Keratinocyte (primary cell): ENCODE data around the gene PEPD. TPM values are rescaled to one million over a fixed set of nuclear protein-coding genes. Genes with fewer than 3 reads are reported as not detected.

Experiments
- DNase-seq: peaks from one replicate; pipeline ENCODE4 v3.0.0-alpha.2; 2011; ENCODE audit warnings: low read depth, missing footprints, low spot score
- FAIRE-seq: peaks from 2 replicates; lab custom pipeline; 2011; peaks lifted over from hg19 to GRCh38; lab: Jason Lieb, UNC
- H2AFZ ChIP-seq: 2 replicates; pipeline ENCODE4 v1.6.0; 2012; ENCODE audit warnings: low read length, control low read depth, inconsistent platforms; ENCODE audit not compliant: control insufficient read depth
- H3K27ac ChIP-seq: 2 replicates; pipeline ENCODE4 v1.5.1; 2011; ENCODE audit warnings: low read length; ENCODE audit not compliant: control insufficient read depth, insufficient read depth
- H3K27me3 ChIP-seq: 3 replicates; pipeline ENCODE4 v1.6.0; 2011; ENCODE audit warnings: low read length; ENCODE audit not compliant: control insufficient read depth, insufficient read depth; ENCODE audit errors: extremely low read depth
- H3K36me3 ChIP-seq, 2 experiments: 2 replicates in 1 of 2; 3 replicates in 1 of 2; pipeline ENCODE4 v1.5.1; 2011; ENCODE audit warnings: low read length in 2 of 2, mild to moderate bottlenecking in 1 of 2; ENCODE audit not compliant: control insufficient read depth in 2 of 2, insufficient read depth in 2 of 2; ENCODE audit errors: extremely low read depth in 1 of 2
- H3K4me1 ChIP-seq: 3 replicates; pipeline ENCODE4 v1.5.1; 2011; ENCODE audit warnings: low read length; ENCODE audit not compliant: control insufficient read depth, insufficient read depth; ENCODE audit errors: extremely low read depth
- H3K4me2 ChIP-seq: 3 replicates; pipeline ENCODE4 v1.6.0; 2011; ENCODE audit warnings: low read depth, low read length; ENCODE audit not compliant: control insufficient read depth, insufficient read depth; ENCODE audit errors: extremely low read depth
- H3K4me3 ChIP-seq, 3 experiments: fragments of 200-600 bp in 1 of 3; sonication (generic) in 1 of 3; 2 replicates in 2 of 3; 3 replicates in 1 of 3; pipeline ENCODE4 v1.5.1; 2011 to 2016; ENCODE audit warnings: low read length in 3 of 3, mild to moderate bottlenecking in 3 of 3, control low read depth in 2 of 3, inconsistent platforms in 1 of 3, low read depth in 1 of 3, mixed read lengths in 1 of 3, mixed run types in 1 of 3, moderate library complexity in 1 of 3; ENCODE audit not compliant: control insufficient read depth in 2 of 3, insufficient read depth in 2 of 3; ENCODE audit errors: extremely low read depth in 1 of 3
- H3K79me2 ChIP-seq: 2 replicates; pipeline ENCODE4 v1.6.0; 2012; ENCODE audit warnings: low read length; ENCODE audit not compliant: control insufficient read depth, insufficient read depth
- H3K9ac ChIP-seq: 3 replicates; pipeline ENCODE4 v1.6.0; 2011; ENCODE audit warnings: low read length; ENCODE audit not compliant: control insufficient read depth, insufficient read depth; ENCODE audit errors: extremely low read depth
- H3K9me1 ChIP-seq: 3 replicates; pipeline ENCODE4 v1.6.0; 2011; ENCODE audit warnings: low read length; ENCODE audit not compliant: control insufficient read depth, insufficient read depth; ENCODE audit errors: extremely low read depth
- H3K9me3 ChIP-seq: 2 replicates; pipeline ENCODE4 v1.5.1; 2012; ENCODE audit warnings: low read depth, low read length; ENCODE audit not compliant: control insufficient read depth
- H4K20me1 ChIP-seq: 3 replicates; pipeline ENCODE4 v1.6.0; 2011; ENCODE audit warnings: low read length; ENCODE audit not compliant: control insufficient read depth, insufficient read depth; ENCODE audit errors: extremely low read depth
- CTCF ChIP-seq, 3 experiments: IDR thresholded peaks in 1 of 3; conservative IDR thresholded peaks in 1 of 3; optimal IDR thresholded peaks in 1 of 3; 2 replicates in 2 of 3; 3 replicates in 1 of 3; pipeline versions ENCODE3 to v1.5.1; 2011; ENCODE audit warnings: low read length in 3 of 3, mild to moderate bottlenecking in 3 of 3, moderate library complexity in 2 of 3, control low read depth in 1 of 3, inconsistent platforms in 1 of 3; ENCODE audit not compliant: insufficient read depth in 2 of 3; ENCODE audit errors: extremely low read depth in 1 of 3
- EZH2 ChIP-seq: IDR thresholded peaks from one replicate; pipeline ENCODE4 v1.6.1; 2012; ENCODE audit warnings: inconsistent platforms, mild to moderate bottlenecking, low read length, moderate library complexity
- dilution Hi-C: fragments of 300-500 bp; cut with MboI; formaldehyde crosslinking; loops from one replicate; pipeline ENCODE4 v1.7.0; 2020; ENCODE audit warnings: low sequenced_read_pairs; ENCODE audit not compliant: extremely low pct_ligation_motif_present
- polyA plus RNA-seq, 5 experiments: library from polyadenylated mRNA; depleted of rRNA in 3 of 5; stranded (reverse) in 3 of 5; stranded (forward) in 1 of 5; unstranded in 1 of 5; fragments of >200 nt; gene quantifications; 1 replicate in 1 of 5; 2 replicates in 3 of 5; 3 replicates in 1 of 5; pipeline versions ENCODE4 v1.2.1 to v1.2.3, GENCODE V29; 2011 to 2012; ENCODE audit warnings: missing spikeins in 2 of 5, low read depth in 1 of 5, low replicate concordance in 1 of 5

Gene PEPD
- polyA plus RNA-seq, 1 donor (not counting 4 experiments of a cell fraction or from before 2014, with no cell fraction given): 36.9 TPM

GRCh38 chr19:33554391-33554790 lies 32.8 kb upstream of the PEPD start:
- Histone ChIP-seq H3K9me1 (no peaks in the 10 kb centered on the region), H3K4me3 (no peak overlapping the region), H3K27me3 (peaks cover 18% of the 10 kb centered on the region), H3K4me1 (no peaks in the 10 kb centered on the region), H3K9ac (no peak overlapping the region), H3K4me2 (no peak overlapping the region), H3K27ac (no peak overlapping the region), H3K9me3 (no peaks in the 10 kb centered on the region), H4K20me1 (no peaks in the 10 kb centered on the region), H3K79me2 (no peaks in the 10 kb centered on the region), H3K36me3 (no peaks in the 10 kb centered on the region), H2AFZ (no peak overlapping the region)
- no peak for FAIRE-seq
- dilution Hi-C loops: no loop called here
- DNase-seq: no peak
- TF ChIP-seq CTCF (optimal IDR thresholded peaks at IDR 0.05 in 1 of 3, IDR thresholded peaks at IDR 0.05 in 1 of 3, conservative IDR thresholded peaks at IDR 0.05 in 1 of 3; ENCODE audit: extremely low read depth in 1 of 3, insufficient read depth in 2 of 3, low read length in 3 of 3): no peak
- no peak for TF ChIP-seq EZH2

GRCh38 chr19:33553530-33554310 lies 32.1 kb upstream of the PEPD start:
- TF ChIP-seq CTCF (optimal IDR thresholded peaks at IDR 0.05 in 1 of 3, IDR thresholded peaks at IDR 0.05 in 1 of 3, conservative IDR thresholded peaks at IDR 0.05 in 1 of 3; ENCODE audit: extremely low read depth in 1 of 3, insufficient read depth in 2 of 3, low read length in 3 of 3): no peak
- TF ChIP-seq EZH2: no peak
- Histone ChIP-seq H3K4me1 (no peaks in the 10 kb centered on the region), H2AFZ (no peak overlapping the region), H3K79me2 (no peaks in the 10 kb centered on the region), H3K36me3 (no peaks in the 10 kb centered on the region), H3K27ac (no peak overlapping the region), H3K9me1 (no peaks in the 10 kb centered on the region), H3K4me2 (no peak overlapping the region), H3K9ac (no peak overlapping the region), H4K20me1 (no peaks in the 10 kb centered on the region), H3K4me3 (no peak overlapping the region), H3K9me3 (no peaks in the 10 kb centered on the region), H3K27me3 (peaks cover 17% of the 10 kb centered on the region)
- DNase-seq: no peak
- dilution Hi-C loops: no loop called here
- FAIRE-seq: no peak
